ENCODE measurements around the gene GRM1. TPM values are rescaled to one million over a fixed set of nuclear protein-coding genes. Genes with fewer than 3 reads are reported as not detected.

Gene GRM1
- total RNA-seq (2014; rRNA removed; shearing (Covaris generic)) = 0.13 TPM in 1 of 2 replicates, not detected in the other

DNA sequence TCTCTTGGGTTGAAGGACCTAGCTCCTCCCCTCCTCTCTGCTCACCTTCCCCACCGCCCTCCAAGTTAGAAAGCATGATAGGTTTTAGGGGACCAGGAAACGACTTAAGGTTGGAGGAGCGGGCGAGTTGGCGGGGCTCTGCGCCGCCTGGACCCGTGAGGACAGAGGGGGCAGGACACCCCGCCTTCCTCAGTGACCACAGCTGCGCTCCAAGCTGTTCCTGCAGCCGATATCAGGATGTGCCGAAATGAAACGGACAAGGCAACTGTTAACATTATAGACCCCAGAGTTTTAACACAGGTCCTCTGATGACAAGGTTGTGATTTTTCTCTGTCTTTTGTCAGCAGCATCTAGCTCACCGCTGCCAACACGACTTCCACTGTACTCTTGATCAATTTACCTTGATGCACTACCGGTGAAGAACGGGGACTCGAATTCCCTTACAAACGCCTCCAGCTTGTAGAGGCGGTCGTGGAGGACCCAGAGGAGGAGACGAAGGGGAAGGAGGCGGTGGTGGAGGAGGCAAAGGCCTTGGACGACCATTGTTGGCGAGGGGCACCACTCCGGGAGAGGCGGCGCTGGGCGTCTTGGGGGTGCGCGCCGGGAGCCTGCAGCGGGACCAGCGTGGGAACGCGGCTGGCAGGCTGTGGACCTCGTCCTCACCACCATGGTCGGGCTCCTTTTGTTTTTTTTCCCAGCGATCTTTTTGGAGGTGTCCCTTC lies at the start of gene GRM1:
TSS of gene GRM1 (plus strand) at position 212 of the 722 bp plus-strand sequence. CDS start at position 668, 456 bp downstream.
- no peaks in the 10 kb centered on the region for H3K27me3 ChIP-seq
- DNase-seq = no peak
- no peaks in the 10 kb centered on the region for H3K9me3 ChIP-seq (replicated peaks)
- no peak within 1 kb of the TSS for H3K27ac ChIP-seq
- no peaks in the 10 kb centered on the region for H3K36me3 ChIP-seq
- H3K4me3 ChIP-seq = no peak within 1 kb of the TSS
- H3K4me1 ChIP-seq = no peaks in the 10 kb centered on the region; the same call in 1 of the 2 replicates

DNA sequence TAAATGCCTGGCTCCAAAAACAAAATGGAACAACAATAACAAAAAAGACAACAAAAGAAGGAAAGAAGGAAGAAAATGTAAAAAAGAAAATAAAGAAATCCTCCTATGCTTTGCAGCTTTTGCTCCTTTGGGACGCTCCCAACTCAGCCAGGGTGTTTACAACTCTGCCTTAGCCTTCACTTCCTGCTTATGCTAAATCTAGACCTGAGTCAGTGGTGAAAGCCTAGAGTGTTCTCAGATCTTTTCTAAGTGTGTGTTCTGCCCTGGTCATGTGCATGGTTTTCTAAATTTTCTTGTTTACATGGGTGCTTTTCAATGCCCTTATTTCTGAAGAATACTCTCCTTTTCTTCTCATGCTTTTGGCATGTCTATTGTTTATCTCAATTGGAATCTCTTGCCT lies 19.5 kb upstream of the GRM1 start:
- H3K36me3 ChIP-seq = no peaks in the 10 kb centered on the region
- H3K4me1 ChIP-seq = no peaks in the 10 kb centered on the region
- H3K4me3 ChIP-seq = no peak overlapping the region
- H3K9me3 ChIP-seq (replicated peaks) = peaks cover 4% of the 10 kb centered on the region; the same call in 1 of the 2 replicates
- no peak overlapping the region for H3K27ac ChIP-seq
- H3K27me3 ChIP-seq = no peaks in the 10 kb centered on the region
- DNase-seq = no peak

DNA sequence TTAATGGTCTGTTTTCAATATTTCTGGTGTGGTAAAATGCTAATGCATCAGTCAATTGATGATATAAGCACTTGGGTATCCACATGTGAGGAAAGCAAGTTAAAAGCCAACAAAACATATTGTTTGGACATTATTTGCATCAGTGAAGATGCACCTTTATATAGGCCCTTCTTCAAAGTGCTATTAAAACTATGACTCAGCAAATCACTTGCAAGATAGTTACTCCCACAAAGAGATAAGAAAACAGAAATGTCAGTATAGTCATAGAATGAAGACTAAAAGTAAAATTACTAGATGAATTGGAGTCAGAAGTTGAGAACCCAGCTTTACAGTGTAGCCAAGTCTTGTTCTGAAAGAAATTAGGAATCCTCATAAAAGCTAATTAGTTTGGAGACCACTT lies 14.6 kb upstream of the GRM1 start:
- Histone ChIP-seq H3K36me3 (no peaks in the 10 kb centered on the region), H3K27me3 (no peaks in the 10 kb centered on the region), H3K9me3 (replicated peaks) (peaks cover 3% of the 10 kb centered on the region; the same call in 1 of the 2 replicates), H3K4me1 (no peaks in the 10 kb centered on the region), H3K27ac (no peak overlapping the region), H3K4me3 (no peak overlapping the region)
- DNase-seq = no peak

DNA sequence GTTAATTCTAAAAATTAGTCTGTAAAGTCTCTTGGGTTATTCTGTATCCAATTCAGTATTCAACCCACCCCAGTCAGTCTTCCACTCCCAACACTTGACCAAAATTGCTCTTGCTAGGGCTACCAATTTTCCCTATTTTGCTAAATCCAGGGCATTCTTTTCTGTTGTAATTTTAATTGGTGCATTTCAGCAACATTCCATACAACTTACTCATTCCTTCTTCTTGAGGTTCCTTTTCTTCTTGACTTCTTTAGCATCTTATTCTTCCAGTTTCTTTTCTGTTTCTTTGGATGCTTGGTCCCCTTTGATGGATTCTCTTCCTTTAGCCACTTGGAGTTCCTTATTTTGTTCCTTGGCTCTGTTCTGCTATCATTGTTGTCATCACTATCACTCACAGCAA lies 11.2 kb upstream of the GRM1 start:
- no peak overlapping the region for H3K4me3 ChIP-seq
- no peaks in the 10 kb centered on the region for H3K27me3 ChIP-seq
- DNase-seq = no peak
- H3K4me1 ChIP-seq = no peaks in the 10 kb centered on the region
- no peak overlapping the region for H3K27ac ChIP-seq
- H3K36me3 ChIP-seq = no peaks in the 10 kb centered on the region
- H3K9me3 ChIP-seq (replicated peaks) = no peaks in the 10 kb centered on the region

DNA sequence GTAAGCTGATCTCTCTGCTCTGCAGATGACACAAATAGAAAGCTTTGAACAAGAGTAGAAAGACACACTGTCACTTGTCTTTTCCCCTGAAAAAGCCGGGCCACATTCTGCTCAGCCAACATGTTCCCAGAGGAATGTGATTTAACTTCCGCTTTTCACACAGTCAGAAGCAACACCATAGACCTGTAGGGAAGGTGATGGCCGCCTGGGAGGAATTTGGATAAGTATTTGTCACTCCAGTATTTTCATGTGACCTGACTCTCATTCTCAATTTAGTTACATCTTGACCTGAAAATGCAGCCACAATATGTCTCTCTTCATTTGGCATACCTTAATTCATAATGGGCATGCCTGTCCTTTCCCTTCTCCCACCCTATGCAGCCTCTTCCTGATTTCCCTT lies 2.0 kb upstream of the GRM1 start:
- no peaks in the 10 kb centered on the region for H3K36me3 ChIP-seq
- H3K27me3 ChIP-seq = no peaks in the 10 kb centered on the region
- H3K27ac ChIP-seq = no peak overlapping the region
- H3K4me3 ChIP-seq = no peak overlapping the region
- H3K4me1 ChIP-seq = no peaks in the 10 kb centered on the region; the same call in 1 of the 2 replicates
- no peak for DNase-seq
- H3K9me3 ChIP-seq (replicated peaks) = no peaks in the 10 kb centered on the region

DNA sequence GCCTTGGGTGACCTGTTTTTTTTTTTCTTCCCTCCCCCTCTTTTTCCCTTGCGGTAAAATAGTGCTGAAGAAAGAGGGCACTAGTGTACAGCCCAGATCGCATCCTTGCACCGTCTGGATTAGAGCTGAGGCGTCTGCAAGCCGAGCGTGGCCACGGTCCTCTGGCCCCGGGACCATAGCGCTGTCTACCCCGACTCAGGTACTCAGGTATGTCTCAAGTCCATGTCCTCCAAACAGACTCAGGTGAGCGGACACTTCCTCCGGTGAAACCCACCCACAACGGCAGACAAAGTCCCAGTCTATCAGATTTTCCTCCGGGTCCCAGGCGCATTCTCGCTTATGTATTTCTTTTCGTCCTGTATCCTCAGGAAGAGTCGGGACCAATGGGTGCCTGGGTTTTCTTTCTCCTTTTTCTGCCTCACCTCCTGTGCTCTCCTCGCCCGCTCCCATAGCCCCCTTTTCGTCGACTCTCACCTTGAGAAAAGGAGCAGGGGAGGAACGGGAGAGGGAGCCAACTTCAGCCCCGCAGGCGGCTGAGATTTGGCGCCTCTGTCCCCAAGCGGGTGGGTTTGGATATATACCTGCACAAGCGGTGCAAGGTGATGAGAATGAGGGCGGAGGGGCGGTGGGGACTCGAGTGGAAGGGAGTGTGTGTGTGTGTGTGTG lies 1.1 kb upstream of the GRM1 start:
- H3K4me1 ChIP-seq = no peaks in the 10 kb centered on the region; the same call in 1 of the 2 replicates
- H3K36me3 ChIP-seq = no peaks in the 10 kb centered on the region
- DNase-seq = no peak
- no peaks in the 10 kb centered on the region for H3K27me3 ChIP-seq
- no peak overlapping the region for H3K27ac ChIP-seq
- H3K4me3 ChIP-seq = no peak overlapping the region
- H3K9me3 ChIP-seq (replicated peaks) = no peaks in the 10 kb centered on the region

DNA sequence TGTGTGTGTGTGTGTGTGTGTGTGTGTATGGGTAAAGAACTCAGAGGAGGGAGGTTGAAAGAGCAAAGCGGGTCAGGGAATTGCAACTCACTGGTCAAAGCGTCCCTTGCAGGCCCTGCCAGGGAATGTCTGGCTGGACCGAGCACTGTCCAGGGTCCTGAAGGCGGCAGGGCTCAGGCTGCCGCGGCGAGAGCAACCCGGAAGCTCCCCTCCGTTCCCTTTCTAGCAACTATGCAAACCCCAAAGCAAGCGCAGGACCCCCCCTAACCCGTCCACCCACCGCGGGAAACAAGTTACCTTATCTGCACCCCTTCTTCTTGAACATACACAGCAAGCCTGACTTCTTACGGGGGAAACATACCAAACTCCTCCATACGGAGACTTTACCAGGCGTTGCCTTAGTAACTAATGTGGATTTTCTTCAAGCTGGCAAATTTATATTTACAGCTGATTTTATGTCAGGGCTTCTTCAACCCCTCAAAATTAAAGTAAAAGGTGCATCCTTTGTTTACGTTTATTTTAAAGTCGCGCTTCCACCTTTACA lies 538 bp upstream of the GRM1 start:
- Histone ChIP-seq H3K4me3 (no peak overlapping the region), H3K27me3 (no peaks in the 10 kb centered on the region), H3K4me1 (no peaks in the 10 kb centered on the region; the same call in 1 of the 2 replicates), H3K27ac (no peak overlapping the region), H3K36me3 (no peaks in the 10 kb centered on the region), H3K9me3 (replicated peaks) (no peaks in the 10 kb centered on the region)
- DNase-seq = peak; percentile 45 to 57

DNA sequence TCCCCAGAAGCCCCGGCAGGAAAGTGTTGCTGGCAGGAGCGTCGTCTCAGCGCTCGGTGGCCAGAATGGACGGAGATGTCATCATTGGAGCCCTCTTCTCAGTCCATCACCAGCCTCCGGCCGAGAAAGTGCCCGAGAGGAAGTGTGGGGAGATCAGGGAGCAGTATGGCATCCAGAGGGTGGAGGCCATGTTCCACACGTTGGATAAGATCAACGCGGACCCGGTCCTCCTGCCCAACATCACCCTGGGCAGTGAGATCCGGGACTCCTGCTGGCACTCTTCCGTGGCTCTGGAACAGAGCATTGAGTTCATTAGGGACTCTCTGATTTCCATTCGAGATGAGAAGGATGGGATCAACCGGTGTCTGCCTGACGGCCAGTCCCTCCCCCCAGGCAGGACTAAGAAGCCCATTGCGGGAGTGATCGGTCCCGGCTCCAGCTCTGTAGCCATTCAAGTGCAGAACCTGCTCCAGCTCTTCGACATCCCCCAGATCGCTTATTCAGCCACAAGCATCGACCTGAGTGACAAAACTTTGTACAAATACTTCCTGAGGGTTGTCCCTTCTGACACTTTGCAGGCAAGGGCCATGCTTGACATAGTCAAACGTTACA lies 817 bp downstream of the GRM1 start:
- Histone ChIP-seq H3K4me1 (no peaks in the 10 kb centered on the region; the same call in 1 of the 2 replicates), H3K27me3 (no peaks in the 10 kb centered on the region), H3K9me3 (replicated peaks) (no peaks in the 10 kb centered on the region), H3K36me3 (no peaks in the 10 kb centered on the region), H3K4me3 (no peak overlapping the region), H3K27ac (no peak overlapping the region)
- DNase-seq = no peak

DNA sequence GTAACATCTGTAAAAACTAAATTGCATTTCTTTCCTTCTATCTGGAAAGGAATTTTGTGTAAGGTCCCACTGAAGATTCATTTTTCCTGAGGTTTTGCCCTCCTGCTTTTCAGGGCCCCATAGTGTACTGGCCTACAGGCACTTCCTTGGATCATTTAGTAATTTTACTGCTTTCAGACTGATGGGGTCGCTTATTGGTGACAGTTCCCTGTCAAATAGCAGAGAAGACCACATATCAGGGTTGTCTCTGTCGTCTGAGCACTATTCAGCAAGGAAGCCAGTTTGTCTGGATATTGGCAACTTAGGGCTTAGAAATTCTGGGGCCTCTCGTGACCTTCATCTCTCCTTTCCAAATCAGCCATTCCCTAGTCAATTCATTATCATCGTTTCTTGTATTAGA lies 3.5 kb downstream of the GRM1 start:
- Histone ChIP-seq H3K27ac (no peak overlapping the region), H3K4me1 (no peaks in the 10 kb centered on the region)

DNA sequence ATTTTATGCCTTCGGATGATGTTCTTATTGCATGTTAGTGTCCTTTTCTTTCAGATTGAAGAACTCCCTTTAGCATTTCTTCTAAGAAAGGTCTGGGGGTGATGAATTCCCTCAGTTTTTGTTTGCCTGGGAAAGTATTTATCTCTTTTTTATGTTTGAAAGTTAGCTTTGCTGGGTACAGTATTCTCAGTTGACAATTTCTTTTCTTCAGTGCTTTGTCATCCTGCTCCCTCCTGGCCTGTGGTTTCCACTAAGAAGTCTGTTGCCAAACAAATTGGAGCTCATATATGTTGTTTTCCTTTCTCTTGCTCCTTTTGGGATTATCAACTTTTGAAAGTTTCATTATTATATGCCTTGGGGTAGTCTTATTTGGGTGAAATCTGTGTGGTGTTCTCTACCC lies 11.5 kb downstream of the GRM1 start:
- Histone ChIP-seq H3K4me1 (no peaks in the 10 kb centered on the region), H3K27ac (no peak overlapping the region), H3K4me3 (no peak overlapping the region), H3K27me3 (no peaks in the 10 kb centered on the region), H3K9me3 (replicated peaks) (peaks cover 7% of the 10 kb centered on the region), H3K36me3 (no peaks in the 10 kb centered on the region)
- no peak for DNase-seq

More for the DNA sequence above, 3.5 kb downstream of the GRM1 start:
- H3K36me3 ChIP-seq = no peaks in the 10 kb centered on the region
- H3K27me3 ChIP-seq = no peaks in the 10 kb centered on the region
- no peak overlapping the region for H3K4me3 ChIP-seq
- no peak for DNase-seq
- no peaks in the 10 kb centered on the region for H3K9me3 ChIP-seq (replicated peaks)

DNA sequence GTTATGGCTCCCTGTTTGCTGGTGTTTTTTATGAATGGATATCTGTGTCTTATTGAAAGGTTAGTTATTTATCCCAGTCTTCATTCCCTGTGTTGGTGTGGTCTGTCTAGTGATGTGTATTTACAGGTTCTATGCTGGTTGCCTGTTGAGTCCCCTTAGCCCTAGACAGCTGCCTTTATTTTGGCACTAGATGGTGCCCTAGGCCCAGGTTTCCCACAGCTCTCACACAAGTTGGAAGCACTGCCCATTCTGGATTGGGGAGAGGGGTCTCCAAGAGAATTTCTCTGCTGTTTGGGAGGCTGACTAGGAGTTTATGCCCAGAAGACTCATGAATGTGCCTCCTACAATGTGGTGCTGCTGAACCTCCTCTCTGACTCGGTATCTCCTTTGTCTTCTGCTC lies 12.4 kb downstream of the GRM1 start:
- no peaks in the 10 kb centered on the region for H3K27me3 ChIP-seq
- peaks cover 7% of the 10 kb centered on the region for H3K9me3 ChIP-seq (replicated peaks)
- H3K4me3 ChIP-seq = no peak overlapping the region
- no peak overlapping the region for H3K27ac ChIP-seq
- peak; percentile 22 to 49 for DNase-seq
- H3K4me1 ChIP-seq = no peaks in the 10 kb centered on the region
- H3K36me3 ChIP-seq = no peaks in the 10 kb centered on the region

DNA sequence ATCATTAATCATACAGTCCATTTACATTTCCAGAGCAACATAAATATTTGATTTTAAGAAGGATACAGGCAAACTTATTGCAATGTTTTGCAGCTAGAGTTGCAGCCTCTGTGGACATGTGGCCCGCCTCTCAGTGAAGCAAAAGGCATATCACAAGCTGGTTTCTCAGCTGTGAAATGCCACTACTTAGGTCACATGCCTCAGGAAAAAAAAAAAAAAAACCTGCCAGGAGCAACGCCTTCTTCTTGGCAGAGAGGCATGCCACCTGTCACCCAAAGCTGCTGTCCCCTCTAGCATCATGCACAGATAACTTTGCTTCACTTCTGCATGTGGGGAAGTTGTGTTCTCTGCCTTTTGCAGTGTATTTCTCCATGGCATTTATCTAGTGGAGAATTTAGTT lies 18.5 kb downstream of the GRM1 start:
- Histone ChIP-seq H3K9me3 (replicated peaks) (no peaks in the 10 kb centered on the region), H3K4me1 (no peaks in the 10 kb centered on the region; the same call in 1 of the 2 replicates), H3K27me3 (no peaks in the 10 kb centered on the region), H3K4me3 (no peak overlapping the region), H3K36me3 (no peaks in the 10 kb centered on the region), H3K27ac (no peak overlapping the region)
- peak in 1 of 2 experiments; percentile 19 for DNase-seq

DNA sequence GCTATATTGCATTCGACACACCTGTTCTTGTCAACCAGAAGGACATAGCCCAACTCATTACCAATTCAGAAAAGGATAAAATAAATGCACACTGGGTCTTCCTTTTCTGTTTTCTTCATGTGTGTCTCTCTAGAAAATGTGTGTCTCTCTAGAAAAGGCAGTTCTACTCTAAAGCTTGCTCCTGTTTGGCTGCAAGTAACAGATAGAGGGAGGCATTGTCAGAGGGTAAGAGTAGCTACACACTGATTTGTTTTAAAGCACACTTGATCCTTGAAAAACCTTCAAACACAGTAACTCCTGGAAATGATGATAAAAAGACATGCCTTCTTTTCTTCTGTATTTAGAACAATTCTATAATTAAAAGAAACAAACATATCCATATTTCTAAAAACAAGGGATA lies 21.3 kb downstream of the GRM1 start:
- Histone ChIP-seq H3K27me3 (no peaks in the 10 kb centered on the region), H3K9me3 (replicated peaks) (no peaks in the 10 kb centered on the region), H3K4me1 (no peaks in the 10 kb centered on the region; the same call in 1 of the 2 replicates), H3K36me3 (no peaks in the 10 kb centered on the region), H3K4me3 (no peak overlapping the region), H3K27ac (no peak overlapping the region)
- DNase-seq = peak in 1 of 2 experiments; percentile 35

DNA sequence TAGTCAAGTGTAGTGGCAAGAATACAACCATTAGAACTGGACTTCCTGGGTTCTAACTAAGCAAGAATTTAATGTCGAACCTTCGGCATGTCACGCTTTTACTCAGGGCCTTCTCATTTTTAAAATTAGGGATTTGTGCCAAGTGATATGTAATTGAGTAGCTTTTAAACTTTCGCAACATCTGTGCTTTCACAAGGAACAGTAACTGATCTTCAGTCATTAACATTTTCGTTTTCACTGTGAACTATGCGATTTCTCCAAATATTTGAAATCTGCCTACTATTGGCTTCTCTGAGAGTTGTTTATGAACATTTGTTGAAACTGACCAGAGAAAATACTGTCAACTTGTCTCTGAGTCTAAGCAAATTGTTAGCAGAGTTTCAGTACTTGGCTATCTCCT lies 27.6 kb downstream of the GRM1 start:
- Histone ChIP-seq H3K9me3 (replicated peaks) (no peaks in the 10 kb centered on the region), H3K4me1 (no peaks in the 10 kb centered on the region), H3K27me3 (no peaks in the 10 kb centered on the region), H3K4me3 (no peak overlapping the region), H3K27ac (no peak overlapping the region), H3K36me3 (no peaks in the 10 kb centered on the region)
- no peak for DNase-seq

DNA sequence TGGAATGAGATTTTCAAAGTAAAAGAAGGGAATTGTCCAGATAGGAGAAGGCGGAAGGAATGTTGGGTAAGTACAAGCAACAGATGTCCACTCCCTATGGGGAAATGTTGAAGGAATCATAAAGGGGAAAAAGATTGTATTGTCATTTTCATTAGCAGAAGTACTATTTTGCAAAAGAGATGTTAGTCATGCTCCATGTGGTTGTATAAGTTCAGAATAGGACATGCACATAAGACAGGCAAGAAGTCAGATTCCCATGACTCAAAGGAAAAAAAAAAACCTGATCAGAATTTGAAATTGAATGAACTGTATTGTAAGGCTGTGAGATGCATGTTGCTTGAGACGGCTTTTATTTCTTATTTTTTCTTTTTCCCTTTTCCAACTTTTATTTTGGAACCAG lies 36.8 kb downstream of the GRM1 start:
- Histone ChIP-seq H3K4me1 (no peaks in the 10 kb centered on the region), H3K27ac (no peak overlapping the region), H3K4me3 (no peak overlapping the region), H3K36me3 (no peaks in the 10 kb centered on the region), H3K9me3 (replicated peaks) (no peaks in the 10 kb centered on the region), H3K27me3 (no peaks in the 10 kb centered on the region; the same call in 1 of the 2 replicates)
- DNase-seq = no peak

Data from SJCRH30 (cell line).